Stomach smooth muscle (tissue), 2 donors: ENCODE measurements around the gene LRRIQ1.
"Not testable (repeated sequence)": the region's sequence is repeated elsewhere in the genome, so short reads cannot be mapped to it uniquely, and the experiment has no call there.

Source experiments
- H3K27ac ChIP-seq: one replicate; pipeline ENCODE4 v1.7.0; 2013; ENCODE audit warnings: mild to moderate bottlenecking, low read length, inconsistent platforms
- H3K27me3 ChIP-seq, 2 donors: one replicate each; pipeline ENCODE4 v1.7.0; 2013; ENCODE audit warnings: low read length in 2 of 2; ENCODE audit not compliant: insufficient read depth in 2 of 2, control insufficient read depth in 1 of 2
- H3K36me3 ChIP-seq, 2 donors: one replicate each; pipeline ENCODE4 v1.7.0; 2013; ENCODE audit warnings: low read length in 2 of 2; ENCODE audit not compliant: control insufficient read depth in 2 of 2, insufficient read depth in 2 of 2
- H3K4me1 ChIP-seq: one replicate; pipeline ENCODE4 v1.7.0; 2013; ENCODE audit warnings: low read length; ENCODE audit not compliant: control insufficient read depth, insufficient read depth
- H3K4me3 ChIP-seq, 2 donors: one replicate each; pipeline ENCODE4 v1.7.0; 2013; ENCODE audit warnings: low read length in 2 of 2
- H3K9ac ChIP-seq, 2 donors: one replicate each; pipeline ENCODE4 v1.7.0; 2013; ENCODE audit warnings: low read length in 2 of 2, mild to moderate bottlenecking in 1 of 2
- H3K9me3 ChIP-seq, 2 donors: one replicate each; pipeline ENCODE4 v1.7.0; 2013; ENCODE audit warnings: low read length in 2 of 2; ENCODE audit not compliant: control insufficient read depth in 2 of 2
- donor health status: healthy.
- donor health status: Pancreatic carcinoma.

LRRIQ1 gene, protein sequence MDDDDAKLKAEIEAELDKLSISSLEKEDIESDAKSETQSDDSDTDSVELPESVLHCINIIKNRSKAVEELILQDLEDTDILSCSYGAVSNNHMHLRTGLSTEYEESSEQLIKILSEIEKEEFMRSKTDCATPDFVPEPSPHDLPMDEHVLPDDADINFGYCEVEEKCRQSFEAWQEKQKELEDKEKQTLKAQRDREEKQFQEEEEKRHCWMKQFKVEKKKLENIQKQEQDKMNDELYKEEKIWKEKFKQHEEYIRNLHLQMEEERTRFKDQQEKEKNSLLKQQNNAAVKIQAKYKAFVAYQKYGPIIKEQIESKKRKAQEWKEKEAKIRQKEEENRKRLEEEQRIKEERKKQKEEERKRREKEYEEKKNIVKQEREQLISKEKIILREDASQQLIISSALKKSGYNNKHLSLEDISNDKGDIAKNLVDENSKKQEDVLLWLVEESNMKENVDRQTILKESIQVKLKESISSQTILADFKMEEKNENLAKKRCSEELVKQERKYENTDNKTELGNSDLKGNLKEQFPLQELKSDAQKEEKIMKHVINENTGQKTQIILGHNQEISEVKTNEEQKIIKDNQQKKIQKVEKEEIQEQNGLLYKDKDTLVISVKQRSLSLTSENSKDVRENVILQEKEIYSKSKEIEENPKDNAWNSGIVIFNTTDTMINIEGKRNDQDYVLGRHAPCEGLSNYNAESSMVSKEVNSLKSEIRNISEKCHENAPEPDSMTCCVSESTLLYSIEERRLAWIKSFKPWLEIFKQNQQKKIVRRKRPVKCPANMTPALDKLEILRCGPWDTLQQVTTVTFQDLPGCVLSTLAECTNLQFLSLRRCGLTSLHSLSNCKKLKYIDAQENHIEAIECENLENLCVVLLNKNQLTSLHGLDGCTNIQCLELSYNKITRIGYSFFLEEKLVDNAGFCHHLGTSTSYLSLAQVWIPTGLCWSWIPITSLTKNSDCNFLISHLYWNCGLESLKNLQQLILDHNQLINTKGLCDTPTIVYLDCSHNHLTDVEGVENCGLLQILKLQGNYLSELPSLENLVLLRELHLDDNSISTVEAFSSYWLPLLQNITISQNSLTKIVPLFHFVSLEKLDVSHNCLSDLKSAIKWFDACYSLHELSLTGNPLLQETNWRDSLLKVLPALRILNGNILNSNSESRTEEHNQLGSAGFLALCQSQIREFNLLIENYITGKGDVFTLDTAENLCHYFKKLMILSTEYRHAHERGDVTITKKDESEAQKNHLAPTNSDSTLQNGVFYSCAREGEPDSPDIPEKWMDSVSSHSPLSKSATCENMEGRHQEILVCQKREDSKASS (N-terminal part only)

GRCh38 chr12:85036234-85036707 is at the start of gene LRRIQ1, which contains the start of gene TSPAN19:
TSS of gene LRRIQ1 (plus strand) at chr12:85036351. CDS start at chr12:85038177, 1,826 bp downstream.
TSS of gene TSPAN19 (minus strand) at chr12:85036277. CDS start at chr12:85029946, 6,331 bp downstream.
- Histone ChIP-seq H3K9me3 (no peaks in the 10 kb centered on the region), H3K9ac (peak within 1 kb of the TSS; percentile 62 to 71), H3K4me1 (no peaks in the 10 kb centered on the region), H3K27me3 (no peaks in the 10 kb centered on the region), H3K36me3 (no peaks in the 10 kb centered on the region), H3K4me3 (peak within 1 kb of the TSS; percentile 81 to 84), H3K27ac (no peak within 1 kb of the TSS)

- Histone ChIP-seq H3K4me3 (no peak overlapping the region), H3K9ac (no peak overlapping the region), H3K9me3 (no peaks in the 10 kb centered on the region), H3K27ac (no peak overlapping the region), H3K36me3 (no peaks in the 10 kb centered on the region), H3K4me1 (no peaks in the 10 kb centered on the region), H3K27me3 (no peaks in the 10 kb centered on the region)
These were observed 49.6 kb upstream of the LRRIQ1 start for GRCh38 chr12:84986586-84986985.

- no peaks in the 10 kb centered on the region for H3K4me1 ChIP-seq
- H3K9me3 ChIP-seq = no peaks in the 10 kb centered on the region
- no peak overlapping the region for H3K9ac ChIP-seq
- H3K36me3 ChIP-seq = no peaks in the 10 kb centered on the region
- H3K4me3 ChIP-seq = no peak overlapping the region
- no peaks in the 10 kb centered on the region for H3K27me3 ChIP-seq
- H3K27ac ChIP-seq = no peak overlapping the region
These were observed 41.7 kb upstream of the LRRIQ1 start for GRCh38 chr12:84994426-84994825.

GRCh38 chr12:84995641-84996040 is 40.5 kb upstream of the LRRIQ1 start:
- H3K36me3 ChIP-seq = no peaks in the 10 kb centered on the region
- H3K4me3 ChIP-seq = no peak overlapping the region
- no peak overlapping the region for H3K9ac ChIP-seq
- H3K27me3 ChIP-seq = no peaks in the 10 kb centered on the region
- H3K27ac ChIP-seq = no peak overlapping the region
- H3K4me1 ChIP-seq = no peaks in the 10 kb centered on the region
- H3K9me3 ChIP-seq = no peaks in the 10 kb centered on the region

DNA sequence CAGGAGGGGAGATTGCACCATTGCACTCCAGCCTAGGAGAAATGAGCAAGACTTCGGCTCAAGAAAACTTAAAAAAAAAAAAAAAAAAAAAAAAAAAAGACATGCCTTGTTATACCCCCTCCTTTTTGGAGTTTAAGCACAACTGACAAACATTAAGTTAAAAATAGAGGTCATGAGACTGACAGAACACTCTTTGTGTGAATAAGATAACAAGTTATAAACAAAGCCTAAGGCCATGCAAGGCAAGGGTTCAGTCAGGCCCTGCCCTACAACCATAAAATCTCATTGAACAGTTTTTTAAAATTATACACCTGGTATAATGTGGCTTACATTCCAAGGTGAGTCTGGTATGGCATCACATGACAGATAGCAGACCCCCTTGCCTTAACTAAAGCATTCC is 39.4 kb upstream of the LRRIQ1 start:
- H3K36me3 ChIP-seq = no peaks in the 10 kb centered on the region
- H3K4me1 ChIP-seq = no peaks in the 10 kb centered on the region
- no peak overlapping the region for H3K27ac ChIP-seq
- no peak overlapping the region for H3K4me3 ChIP-seq
- H3K27me3 ChIP-seq = no peaks in the 10 kb centered on the region
- no peak overlapping the region for H3K9ac ChIP-seq
- no peaks in the 10 kb centered on the region for H3K9me3 ChIP-seq

DNA sequence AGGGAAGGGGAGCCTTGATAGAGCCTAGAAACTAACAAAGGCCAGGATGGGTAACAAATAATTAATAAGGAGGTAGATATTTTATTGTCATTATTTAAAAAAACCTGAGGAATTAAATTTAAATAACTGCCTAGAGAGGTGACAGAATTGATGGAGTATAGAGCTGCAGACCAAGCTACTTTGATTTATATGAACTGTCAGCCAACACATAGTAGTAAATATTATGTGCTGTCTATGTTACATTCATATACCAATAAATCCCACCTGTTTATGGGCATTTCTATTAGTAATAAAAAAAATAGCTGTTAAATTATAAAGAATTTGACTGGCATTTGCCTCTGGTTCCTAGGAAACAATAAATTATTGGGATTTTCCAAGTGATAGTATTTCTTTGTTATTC is 37.8 kb upstream of the LRRIQ1 start:
- Histone ChIP-seq H3K27me3 (no peaks in the 10 kb centered on the region), H3K9me3 (no peaks in the 10 kb centered on the region), H3K36me3 (no peaks in the 10 kb centered on the region), H3K4me1 (no peaks in the 10 kb centered on the region), H3K27ac (no peak overlapping the region), H3K9ac (no peak overlapping the region), H3K4me3 (no peak overlapping the region)

DNA sequence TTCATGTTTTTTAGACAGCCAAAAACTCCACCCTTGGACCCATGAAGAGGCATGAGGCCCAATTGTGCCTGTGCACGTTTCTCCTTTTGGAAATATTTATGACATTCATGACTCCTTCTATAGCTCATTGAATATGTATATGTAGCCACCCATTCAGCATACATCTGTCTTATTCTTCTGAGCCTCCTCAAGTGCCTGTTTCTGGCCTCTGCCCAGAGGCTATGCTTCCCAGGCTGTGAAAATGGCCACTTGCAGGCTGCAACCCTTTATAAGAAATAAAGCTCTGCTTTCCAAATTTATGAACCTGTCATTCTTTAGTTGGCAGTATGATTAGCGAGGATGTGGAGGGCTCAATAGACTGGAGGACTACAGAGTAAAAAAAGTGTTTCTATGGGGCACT is 35.4 kb upstream of the LRRIQ1 start:
- H3K27me3 ChIP-seq = no peaks in the 10 kb centered on the region
- no peak overlapping the region for H3K27ac ChIP-seq
- no peak overlapping the region for H3K9ac ChIP-seq
- no peaks in the 10 kb centered on the region for H3K36me3 ChIP-seq
- no peak overlapping the region for H3K4me3 ChIP-seq
- H3K4me1 ChIP-seq = no peaks in the 10 kb centered on the region
- H3K9me3 ChIP-seq = no peaks in the 10 kb centered on the region

GRCh38 chr12:85002778-85003296 is 33.3 kb upstream of the LRRIQ1 start:
- H3K9ac ChIP-seq = no peak overlapping the region
- no peak overlapping the region for H3K27ac ChIP-seq
- no peaks in the 10 kb centered on the region for H3K4me1 ChIP-seq
- no peaks in the 10 kb centered on the region for H3K36me3 ChIP-seq
- no peaks in the 10 kb centered on the region for H3K27me3 ChIP-seq
- no peaks in the 10 kb centered on the region for H3K9me3 ChIP-seq
- H3K4me3 ChIP-seq = no peak overlapping the region

GRCh38 chr12:85004204-85004603 is 31.9 kb upstream of the LRRIQ1 start:
- H3K27ac ChIP-seq = no peak overlapping the region
- no peak overlapping the region for H3K4me3 ChIP-seq
- no peaks in the 10 kb centered on the region for H3K27me3 ChIP-seq
- no peak overlapping the region for H3K9ac ChIP-seq
- H3K4me1 ChIP-seq = no peaks in the 10 kb centered on the region
- no peaks in the 10 kb centered on the region for H3K36me3 ChIP-seq
- H3K9me3 ChIP-seq = no peaks in the 10 kb centered on the region

GRCh38 chr12:85005047-85005446 is 31.1 kb upstream of the LRRIQ1 start:
- not testable (repeated sequence) for H3K36me3 ChIP-seq, H3K27me3 ChIP-seq, H3K9me3 ChIP-seq, H3K27ac ChIP-seq, H3K4me1 ChIP-seq, H3K4me3 ChIP-seq, H3K9ac ChIP-seq
